Osteoblast (primary cell): ENCODE results near the gene NOS1AP. TPM values are rescaled to one million over a fixed set of nuclear protein-coding genes. Genes with fewer than 3 reads are reported as not detected.

Experiments used
- DNase-seq: peaks from one replicate; pipeline ENCODE4 v3.0.0; 2011; ENCODE audit warnings: low spot score, mixed read lengths; ENCODE audit not compliant: insufficient read length; ENCODE audit errors: missing footprints
- H2AFZ ChIP-seq: 2 replicates; pipeline ENCODE4 v1.6.0; 2011; ENCODE audit warnings: mild to moderate bottlenecking, low read length
- H3K27ac ChIP-seq: 2 replicates; pipeline ENCODE4 v1.5.1; 2011; ENCODE audit warnings: mild to moderate bottlenecking, low read depth, low read length, moderate library complexity
- H3K27me3 ChIP-seq: 2 replicates; pipeline ENCODE4 v1.6.0; 2012; ENCODE audit warnings: mild to moderate bottlenecking, control low read depth, inconsistent platforms, low read length, moderate library complexity; ENCODE audit not compliant: insufficient read depth
- H3K36me3 ChIP-seq: 2 replicates; pipeline ENCODE4 v1.5.1; 2011; ENCODE audit warnings: mild to moderate bottlenecking, low read length, control low read depth, moderate library complexity; ENCODE audit not compliant: insufficient read depth
- H3K4me1 ChIP-seq: 2 replicates; pipeline ENCODE4 v1.5.1; 2011; ENCODE audit warnings: mild to moderate bottlenecking, low read length, control low read depth, moderate library complexity; ENCODE audit not compliant: insufficient read depth
- H3K4me2 ChIP-seq: 2 replicates; pipeline ENCODE4 v1.6.0; 2011; ENCODE audit warnings: mild to moderate bottlenecking, low read length; ENCODE audit not compliant: insufficient read depth
- H3K4me3 ChIP-seq: fragments of 200-600 bp; sonication (generic); 3 replicates; pipeline ENCODE4 v1.5.1; 2012; ENCODE audit warnings: mild to moderate bottlenecking, low read length, inconsistent platforms; ENCODE audit not compliant: insufficient read depth
- H3K79me2 ChIP-seq: 2 replicates; pipeline ENCODE4 v1.6.0; 2012; ENCODE audit warnings: mild to moderate bottlenecking, low read length, control low read depth, inconsistent platforms; ENCODE audit not compliant: insufficient read depth
- H3K9me3 ChIP-seq: 2 replicates; pipeline ENCODE4 v1.5.1; 2011; ENCODE audit warnings: low read depth, low read length, control low read depth
- H4K20me1 ChIP-seq: 2 replicates; pipeline ENCODE4 v1.6.0; 2012; ENCODE audit warnings: mild to moderate bottlenecking, low read length, control low read depth; ENCODE audit not compliant: insufficient read depth
- CTCF ChIP-seq: IDR thresholded peaks from 2 replicates; pipeline ENCODE4 v1.5.1; 2011; ENCODE audit warnings: mild to moderate bottlenecking, low read depth, low read length, moderate library complexity; ENCODE audit errors: extremely low read depth
- total RNA-seq: library from RNA; depleted of rRNA; stranded (reverse); fragments of >200 nt; gene quantifications from 2 replicates; pipeline ENCODE4 v1.2.3, GENCODE V29; 2012

Gene NOS1AP
- total RNA-seq, 1 donor, result not detected

GRCh38 chr1:162363823-162364222, 294.3 kb downstream of the NOS1AP start:
- Histone ChIP-seq H3K27ac (no peak overlapping the region), H3K4me2 (no peak overlapping the region), H3K36me3 (no peaks in the 10 kb centered on the region), H4K20me1 (no peaks in the 10 kb centered on the region), H3K27me3 (peaks cover 22% of the 10 kb centered on the region), H3K4me3 (no peak overlapping the region), H3K4me1 (no peaks in the 10 kb centered on the region), H2AFZ (no peak overlapping the region), H3K79me2 (no peaks in the 10 kb centered on the region), H3K9me3 (no peaks in the 10 kb centered on the region)
- no peak for TF ChIP-seq CTCF
- no peak for DNase-seq

GRCh38 chr1:162364498-162364897, 295.0 kb downstream of the NOS1AP start:
- H2AFZ ChIP-seq, result no peak overlapping the region

GRCh38 chr1:162365284-162366020, 296.0 kb downstream of the NOS1AP start:
- no peak overlapping the region for H2AFZ ChIP-seq
- H3K4me3 ChIP-seq, result no peak overlapping the region
- no peak overlapping the region for H3K4me2 ChIP-seq
- peaks cover 25% of the 10 kb centered on the region for H3K27me3 ChIP-seq
- H3K36me3 ChIP-seq, result no peaks in the 10 kb centered on the region
- TF ChIP-seq CTCF, result no peak
- H3K27ac ChIP-seq, result no peak overlapping the region
- peak; percentile 35 for DNase-seq
- no peaks in the 10 kb centered on the region for H3K9me3 ChIP-seq
- H3K4me1 ChIP-seq, result no peaks in the 10 kb centered on the region
- H3K79me2 ChIP-seq, result no peaks in the 10 kb centered on the region
- H4K20me1 ChIP-seq, result no peaks in the 10 kb centered on the region

More at GRCh38 chr1:162364498-162364897, 295.0 kb downstream of the NOS1AP start:
- Histone ChIP-seq H3K4me2 (no peak overlapping the region), H3K4me1 (no peaks in the 10 kb centered on the region), H3K9me3 (no peaks in the 10 kb centered on the region), H3K4me3 (no peak overlapping the region), H3K27ac (no peak overlapping the region), H3K27me3 (peaks cover 23% of the 10 kb centered on the region), H3K36me3 (no peaks in the 10 kb centered on the region), H3K79me2 (no peaks in the 10 kb centered on the region), H4K20me1 (no peaks in the 10 kb centered on the region)
- peak; percentile 76 for DNase-seq
- no peak for TF ChIP-seq CTCF

GRCh38 chr1:162366149-162366548, 296.7 kb downstream of the NOS1AP start:
- Histone ChIP-seq H3K4me2 (no peak overlapping the region), H3K4me1 (no peaks in the 10 kb centered on the region), H3K79me2 (no peaks in the 10 kb centered on the region), H3K36me3 (no peaks in the 10 kb centered on the region), H3K9me3 (no peaks in the 10 kb centered on the region), H3K27ac (no peak overlapping the region), H4K20me1 (no peaks in the 10 kb centered on the region), H3K27me3 (peaks cover 25% of the 10 kb centered on the region), H2AFZ (no peak overlapping the region), H3K4me3 (no peak overlapping the region)
- no peak for TF ChIP-seq CTCF
- DNase-seq, result no peak
